GM18508 (cell line): ENCODE results near the gene DNAI4.

Source experiments
- ATAC-seq: cut with Tn5 transposase; IDR thresholded peaks from one replicate; pipeline ENCODE4 v1.9.1; 2021; ENCODE audit warnings: moderate number of reproducible peaks; ENCODE audit not compliant: insufficient read depth, unreplicated experiment

Gene DNAI4

DNA sequence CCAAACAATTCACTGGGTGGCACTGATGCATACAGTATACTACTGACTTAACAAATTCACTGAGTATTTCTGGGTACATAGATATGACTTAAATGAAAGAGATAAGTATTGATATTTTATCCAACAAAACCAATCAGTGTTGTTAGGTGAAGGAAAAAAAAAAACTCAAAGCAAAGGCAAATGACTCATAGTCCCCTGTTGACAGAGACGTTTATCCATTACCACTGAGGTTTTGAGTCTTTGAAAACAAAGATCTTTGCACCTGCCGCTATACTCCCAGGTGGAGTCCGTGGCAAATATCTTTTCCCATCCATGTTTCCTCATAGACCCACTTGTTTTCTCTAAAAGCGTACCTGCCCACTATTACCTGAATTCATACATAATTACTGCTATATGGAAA, 154.0 kb downstream of the DNAI4 start:
- ATAC-seq: no peak

DNA sequence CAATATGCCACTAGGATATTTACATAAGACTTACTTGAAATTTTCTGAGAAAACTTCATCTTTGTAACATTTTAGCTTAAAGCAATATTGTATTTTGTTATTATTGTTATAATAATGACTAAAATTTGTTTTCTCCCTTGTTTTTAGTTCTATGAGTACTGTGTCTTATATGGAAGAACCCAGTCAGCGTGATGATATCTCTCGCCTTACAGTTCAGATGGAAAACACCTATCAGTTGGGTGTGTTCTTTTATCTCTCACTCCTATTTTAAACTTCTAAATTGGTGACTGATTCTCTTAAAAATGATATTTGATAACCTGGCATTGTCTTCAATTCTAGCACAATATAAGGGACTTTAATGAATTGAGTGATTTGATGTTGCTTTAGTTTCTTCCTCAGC, 154.4 kb downstream of the DNAI4 start:
- ATAC-seq: no peak

DNA sequence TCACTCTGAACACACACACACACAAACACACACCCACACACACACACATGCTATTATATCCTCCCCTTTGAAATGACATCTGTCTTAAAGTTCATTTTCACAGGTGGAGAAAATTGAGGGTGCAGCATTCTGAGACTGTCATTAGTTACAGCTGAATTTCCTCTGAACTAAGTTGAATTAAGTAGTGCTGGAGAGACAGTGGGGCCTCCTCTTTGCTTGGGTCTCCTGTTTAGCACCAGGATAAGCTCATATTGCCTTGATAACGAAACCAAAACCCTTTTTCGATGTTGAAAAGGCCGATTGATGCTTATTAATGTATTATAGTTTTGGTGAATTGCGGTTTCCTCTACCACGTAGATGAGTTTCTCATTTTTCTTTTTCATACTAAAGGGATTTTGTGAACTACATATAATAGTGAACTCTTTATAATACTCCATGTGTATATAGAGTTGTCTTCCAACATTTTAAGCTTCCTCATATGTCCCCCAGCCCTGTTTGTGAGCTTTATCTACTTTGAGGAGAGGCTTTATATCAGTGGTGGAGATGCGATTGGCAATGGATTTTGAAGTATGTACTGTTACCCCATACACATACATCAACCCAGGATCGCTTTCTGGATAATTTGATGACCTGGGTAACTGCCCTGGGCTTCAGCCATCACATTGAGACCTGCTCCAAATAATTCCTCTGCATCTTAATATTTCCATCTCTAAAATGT, 155.0 kb downstream of the DNAI4 start:
- no peak for ATAC-seq

DNA sequence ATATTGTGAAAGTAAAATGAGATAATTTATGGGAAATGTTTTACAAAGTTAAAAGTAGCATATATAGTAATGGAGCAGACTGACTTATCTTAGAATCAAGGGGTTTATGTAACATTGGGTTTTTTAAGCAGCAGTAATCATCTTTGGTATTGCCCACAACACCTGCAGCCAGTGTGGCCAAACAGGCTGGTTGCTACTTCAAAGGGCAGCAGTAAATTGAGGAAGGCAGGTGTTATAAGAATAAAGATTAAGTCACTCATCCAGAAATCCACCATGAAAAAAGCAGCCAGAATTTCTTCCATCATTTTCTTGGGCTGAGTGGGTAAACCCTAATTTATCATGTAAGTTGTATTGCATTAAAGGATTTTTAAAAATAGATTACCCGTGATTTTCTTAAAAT, 155.7 kb downstream of the DNAI4 start:
- no peak for ATAC-seq

DNA sequence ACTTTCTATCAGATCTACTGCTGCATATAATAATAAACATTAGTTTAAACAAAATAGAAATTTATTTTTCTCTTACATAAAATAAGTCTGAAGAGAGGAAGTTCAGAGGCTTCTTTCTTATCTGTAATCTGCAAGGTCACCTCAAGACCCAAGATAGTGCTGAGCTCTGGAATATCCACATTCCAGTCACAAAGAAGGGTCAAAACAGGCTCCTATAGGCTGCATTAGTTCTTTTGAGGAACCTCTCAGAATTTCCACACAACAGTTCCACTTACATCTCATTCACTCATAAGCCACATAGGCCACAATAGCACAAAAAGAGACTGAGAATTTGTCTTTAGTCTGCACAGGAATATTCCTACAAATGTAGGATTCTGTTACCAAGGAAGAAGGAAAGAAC, 157.0 kb downstream of the DNAI4 start:
- no peak for ATAC-seq

DNA sequence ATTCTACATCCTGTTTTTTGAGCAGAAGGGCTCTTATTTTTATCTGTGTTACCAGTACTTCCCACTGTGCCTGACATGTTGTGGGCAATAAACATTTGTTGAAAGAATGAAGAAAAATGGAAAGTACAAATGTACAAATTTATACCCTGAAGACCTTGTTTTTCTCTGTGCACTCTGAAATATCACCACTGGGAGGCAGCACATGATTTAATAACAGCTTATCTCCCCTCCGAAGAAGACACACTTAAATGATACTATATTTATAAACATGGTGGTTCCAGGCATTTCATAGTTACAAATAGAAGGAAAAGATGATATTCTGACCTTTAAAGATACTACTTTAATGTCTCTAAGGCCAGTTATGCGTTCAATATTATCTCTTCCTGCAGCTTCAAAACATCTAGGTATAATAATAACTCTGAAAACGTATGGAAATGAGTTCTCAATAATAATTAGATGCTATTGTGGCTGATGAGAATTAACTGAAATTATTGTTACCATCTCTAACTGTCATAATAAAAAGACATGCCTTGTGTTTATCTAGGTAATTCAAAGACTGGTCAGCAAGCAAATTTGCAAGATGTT, 159.6 kb downstream of the DNAI4 start:
- no peak for ATAC-seq
